Ectodermal cell (in vitro differentiated cells): Measurements from ENCODE around the gene IL15RA.
"Not testable (repeated sequence)": the region's sequence is repeated elsewhere in the genome, so short reads cannot be mapped to it uniquely, and the experiment has no call there.

ENCODE experiments used
- H3K27ac ChIP-seq: 2 replicates; pipeline ENCODE4 v1.7.0; 2013; ENCODE audit warnings: mild to moderate bottlenecking, low read depth, low read length; ENCODE audit not compliant: insufficient read depth, poor library complexity, severe bottlenecking
- H3K27me3 ChIP-seq: 2 replicates; pipeline ENCODE4 v1.7.0; 2013; ENCODE audit warnings: mild to moderate bottlenecking, low read length; ENCODE audit not compliant: insufficient read depth, control insufficient read depth, poor library complexity, severe bottlenecking
- H3K36me3 ChIP-seq: one replicate; pipeline ENCODE4 v1.7.0; 2013; ENCODE audit warnings: low read length; ENCODE audit not compliant: control insufficient read depth, insufficient read depth
- H3K4me1 ChIP-seq: one replicate; pipeline ENCODE4 v1.7.0; 2013; ENCODE audit warnings: low read length; ENCODE audit not compliant: control insufficient read depth, insufficient read depth
- H3K4me3 ChIP-seq: 2 replicates; pipeline ENCODE4 v1.7.0; 2013; ENCODE audit warnings: low read depth, low read length, control low read depth; ENCODE audit not compliant: insufficient read depth
- H3K9me3 ChIP-seq: 2 replicates; pipeline ENCODE4 v1.7.0; 2013; ENCODE audit warnings: mild to moderate bottlenecking, low read length, moderate library complexity; ENCODE audit not compliant: control insufficient read depth
- WGBS, 2 experiments: methylation state at CpG; one replicate each; pipeline ENCODE4 v1.1.7; 2013; ENCODE audit warnings: missing lambda C conversion rate in 2 of 2; 5-methylcytosine and 5-hydroxymethylcytosine counted together

The IL15RA gene

DNA sequence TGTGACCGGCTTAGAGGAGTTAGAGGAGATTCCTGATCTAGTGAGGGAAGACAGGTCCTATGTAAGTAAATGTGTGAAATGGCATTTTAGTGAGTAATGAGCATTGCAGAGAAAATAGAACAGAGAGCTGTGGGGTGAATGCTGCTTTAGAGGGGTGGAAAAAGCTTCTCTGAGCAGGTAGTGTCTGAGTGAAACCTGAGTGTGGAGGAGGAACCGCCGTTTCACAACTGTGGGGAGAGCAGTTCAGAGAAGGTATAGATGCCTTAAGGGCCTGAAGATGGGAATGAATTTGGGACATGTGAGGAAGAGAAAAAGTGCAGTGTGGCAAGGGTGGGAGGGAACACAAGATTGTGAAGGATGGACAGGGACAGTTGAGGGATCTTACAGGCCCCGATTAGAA is 65.7 kb downstream of the IL15RA start:
- 96 to 98% methylated on average over 4 of the region's 4 CpGs for WGBS, 2 experiments
- H3K27ac ChIP-seq: no peak overlapping the region
- no peak overlapping the region for H3K4me3 ChIP-seq
- H3K4me1 ChIP-seq: no peaks in the 10 kb centered on the region
- no peaks in the 10 kb centered on the region for H3K27me3 ChIP-seq
- peaks cover 54% of the 10 kb centered on the region for H3K36me3 ChIP-seq
- no peaks in the 10 kb centered on the region for H3K9me3 ChIP-seq

DNA sequence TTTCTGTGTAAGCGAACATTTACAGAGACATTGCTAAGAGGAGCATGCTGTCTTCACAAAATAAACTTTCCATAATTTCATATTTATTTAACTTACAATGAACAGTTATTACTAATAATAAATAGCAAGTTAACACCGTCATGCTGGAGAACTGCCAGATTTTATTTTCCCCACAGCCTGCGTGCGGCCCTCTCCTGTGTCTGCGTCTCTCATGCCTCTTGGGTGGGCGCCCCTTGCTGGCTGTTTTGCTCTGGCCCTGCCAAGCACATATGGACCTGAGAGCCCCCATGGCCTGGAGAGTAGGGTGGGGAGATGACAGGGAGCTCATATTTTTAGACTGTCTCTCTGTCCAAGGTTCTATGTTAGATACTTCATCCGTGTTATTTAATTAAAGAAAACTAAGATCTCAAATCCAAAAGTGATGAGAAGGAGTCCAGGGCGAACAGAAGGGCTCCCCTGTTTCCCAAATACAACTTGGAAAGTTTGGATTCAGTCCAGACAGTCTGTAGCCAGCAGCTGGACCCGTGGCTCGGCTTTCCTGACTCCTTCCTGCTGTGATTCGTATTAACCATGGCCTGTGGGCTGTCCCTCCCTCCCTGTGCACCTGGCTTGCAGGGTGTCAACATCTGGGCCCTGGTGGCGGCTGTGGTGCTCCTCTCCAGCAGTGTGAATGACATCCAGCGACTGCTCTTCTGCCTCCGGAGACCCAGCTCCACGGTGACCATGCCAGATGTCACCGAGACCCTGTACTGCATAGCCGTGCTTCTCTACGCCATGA is 66.8 kb downstream of the IL15RA start:
- no peaks in the 10 kb centered on the region for H3K4me1 ChIP-seq
- peaks cover 42% of the 10 kb centered on the region for H3K36me3 ChIP-seq
- no peaks in the 10 kb centered on the region for H3K27me3 ChIP-seq
- no peaks in the 10 kb centered on the region for H3K9me3 ChIP-seq
- no peak overlapping the region for H3K4me3 ChIP-seq
- H3K27ac ChIP-seq: no peak overlapping the region
- WGBS, 2 experiments: 93 to 95% methylated on average over 18 of the region's 18 CpGs

DNA sequence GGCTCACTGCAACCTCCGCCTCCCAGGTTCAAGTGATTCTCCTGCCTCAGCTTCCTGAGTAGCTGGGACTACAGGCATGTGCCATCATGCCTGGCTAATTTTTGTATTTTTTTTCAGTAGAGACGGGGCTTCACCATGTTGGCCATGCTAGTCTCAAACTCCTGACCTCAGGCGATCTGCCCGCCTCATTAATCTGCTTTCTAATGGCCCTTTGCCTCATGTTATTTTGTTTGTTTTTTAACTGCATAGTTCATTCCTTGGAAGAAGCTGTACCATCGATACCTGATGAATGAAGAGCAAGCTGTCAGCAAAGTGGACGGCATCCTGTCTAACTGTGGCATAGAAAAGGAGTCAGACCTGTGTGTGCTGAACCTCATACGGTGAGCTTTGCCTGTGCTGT is 68.7 kb downstream of the IL15RA start:
- H3K27ac ChIP-seq, H3K9me3 ChIP-seq, H3K4me3 ChIP-seq, H3K4me1 ChIP-seq, H3K27me3 ChIP-seq: not testable (repeated sequence)
- 94% methylated on average over 7 of the region's 7 CpGs for WGBS, 2 experiments
- H3K36me3 ChIP-seq: peaks cover 29% of the 10 kb centered on the region

DNA sequence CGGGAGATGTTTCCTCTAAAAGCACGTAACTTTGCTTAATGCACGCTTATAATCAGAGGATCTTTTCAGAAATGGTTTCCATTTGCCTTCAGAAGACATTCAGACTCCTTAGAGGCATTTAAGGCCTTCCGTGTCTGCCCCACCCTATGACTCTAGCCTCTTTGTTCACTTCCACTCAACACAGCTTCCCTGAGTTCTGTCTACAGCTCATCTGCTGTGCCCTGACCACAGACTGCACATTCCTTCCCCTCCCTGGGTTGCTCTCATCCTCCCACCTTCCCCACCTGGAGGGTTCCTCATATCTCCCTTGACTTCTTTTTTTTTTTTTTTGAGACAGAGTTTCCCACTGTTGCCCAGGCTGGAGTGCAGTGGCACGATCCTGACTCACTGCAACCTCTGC is 70.7 kb downstream of the IL15RA start:
- H3K27me3 ChIP-seq: no peaks in the 10 kb centered on the region
- H3K27ac ChIP-seq: no peak overlapping the region
- 82 to 86% methylated on average over 5 of the region's 5 CpGs for WGBS, 2 experiments
- H3K4me3 ChIP-seq: no peak overlapping the region
- H3K4me1 ChIP-seq: no peaks in the 10 kb centered on the region
- H3K9me3 ChIP-seq: no peaks in the 10 kb centered on the region
- peaks cover 26% of the 10 kb centered on the region for H3K36me3 ChIP-seq

DNA sequence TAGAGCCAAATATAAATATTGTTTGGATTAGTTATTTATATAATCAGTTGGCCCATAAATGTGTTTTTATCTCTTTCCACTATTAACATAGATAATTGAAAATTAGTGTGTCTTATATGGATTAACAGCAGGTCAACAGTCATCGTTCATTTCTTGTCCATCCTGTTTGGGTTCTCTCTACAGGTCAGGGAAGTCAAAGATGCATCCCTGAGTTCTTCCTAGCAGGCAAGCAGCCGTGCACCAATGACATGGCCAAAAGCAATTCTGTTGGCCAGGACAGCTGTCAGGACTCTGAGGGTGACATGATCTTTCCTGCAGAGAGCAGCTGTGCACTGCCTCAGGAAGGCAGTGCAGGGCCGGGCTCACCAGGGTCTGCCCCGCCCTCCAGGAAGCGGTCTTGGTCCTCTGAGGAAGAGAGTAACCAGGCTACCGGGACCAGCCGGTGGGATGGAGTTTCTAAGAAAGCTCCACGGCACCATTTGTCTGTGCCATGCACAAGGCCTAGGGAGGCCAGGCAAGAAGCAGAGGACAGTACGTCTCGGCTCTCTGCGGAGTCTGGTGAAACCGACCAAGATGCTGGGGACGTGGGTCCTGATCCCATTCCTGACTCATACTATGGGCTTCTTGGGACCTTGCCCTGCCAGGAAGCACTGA is 71.4 kb downstream of the IL15RA start:
- H3K36me3 ChIP-seq: peaks cover 23% of the 10 kb centered on the region
- H3K27ac ChIP-seq: no peak overlapping the region
- no peaks in the 10 kb centered on the region for H3K4me1 ChIP-seq
- no peaks in the 10 kb centered on the region for H3K9me3 ChIP-seq
- no peak overlapping the region for H3K4me3 ChIP-seq
- WGBS, 2 experiments: 93 to 95% methylated on average over 13 of the region's 13 CpGs
- no peaks in the 10 kb centered on the region for H3K27me3 ChIP-seq

DNA sequence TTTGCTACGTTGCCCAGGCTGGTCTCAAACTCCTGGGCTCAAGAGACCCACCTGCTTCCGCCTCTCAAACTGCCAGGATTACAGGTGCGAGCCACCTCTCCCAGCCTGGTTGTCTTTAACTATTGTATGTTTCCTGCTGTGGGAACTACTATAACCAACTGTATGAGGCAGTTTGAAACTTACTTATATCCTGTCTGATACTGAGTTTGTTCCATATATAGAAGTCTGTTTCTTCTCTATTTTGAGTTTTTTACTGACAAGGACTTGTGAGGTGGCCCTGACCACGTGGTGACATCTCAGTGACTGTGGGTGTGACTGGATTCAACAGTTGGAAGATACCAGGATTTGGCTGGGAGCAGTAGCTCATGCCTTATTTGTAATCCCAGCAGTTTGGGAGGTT is 73.1 kb downstream of the IL15RA start:
- 70 to 95% methylated on average over 3 to 4 of the region's 4 CpGs for WGBS, 2 experiments
- Histone ChIP-seq H3K9me3 (no peaks in the 10 kb centered on the region), H3K27ac (no peak overlapping the region), H3K27me3 (no peaks in the 10 kb centered on the region), H3K4me1 (no peaks in the 10 kb centered on the region), H3K4me3 (no peak overlapping the region), H3K36me3 (peaks cover 8% of the 10 kb centered on the region)

DNA sequence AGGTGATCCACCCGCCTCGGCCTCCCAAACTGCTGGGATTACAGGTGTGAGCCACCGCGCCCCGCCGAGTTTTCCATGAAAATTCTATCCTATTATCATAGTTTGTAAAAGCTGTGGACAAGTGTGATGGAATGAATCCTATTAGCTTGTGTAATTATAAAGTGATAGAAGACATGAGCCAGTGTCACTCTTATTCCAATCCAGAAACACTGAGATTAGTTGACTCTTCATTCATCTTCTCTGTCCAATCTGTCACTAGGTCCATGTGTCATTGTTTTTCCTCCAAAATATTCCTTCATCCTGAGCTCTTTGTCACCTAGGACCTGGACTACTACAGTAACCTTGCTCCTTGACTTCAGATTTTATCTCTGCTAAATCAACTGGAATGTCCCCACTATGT is 73.8 kb downstream of the IL15RA start:
- peaks cover 2% of the 10 kb centered on the region for H3K36me3 ChIP-seq
- H3K27ac ChIP-seq: no peak overlapping the region
- H3K4me1 ChIP-seq: no peaks in the 10 kb centered on the region
- H3K27me3 ChIP-seq: no peaks in the 10 kb centered on the region
- H3K9me3 ChIP-seq: no peaks in the 10 kb centered on the region
- WGBS, 2 experiments: 91 to 97% methylated on average over 6 of the region's 6 CpGs
- H3K4me3 ChIP-seq: no peak overlapping the region

DNA sequence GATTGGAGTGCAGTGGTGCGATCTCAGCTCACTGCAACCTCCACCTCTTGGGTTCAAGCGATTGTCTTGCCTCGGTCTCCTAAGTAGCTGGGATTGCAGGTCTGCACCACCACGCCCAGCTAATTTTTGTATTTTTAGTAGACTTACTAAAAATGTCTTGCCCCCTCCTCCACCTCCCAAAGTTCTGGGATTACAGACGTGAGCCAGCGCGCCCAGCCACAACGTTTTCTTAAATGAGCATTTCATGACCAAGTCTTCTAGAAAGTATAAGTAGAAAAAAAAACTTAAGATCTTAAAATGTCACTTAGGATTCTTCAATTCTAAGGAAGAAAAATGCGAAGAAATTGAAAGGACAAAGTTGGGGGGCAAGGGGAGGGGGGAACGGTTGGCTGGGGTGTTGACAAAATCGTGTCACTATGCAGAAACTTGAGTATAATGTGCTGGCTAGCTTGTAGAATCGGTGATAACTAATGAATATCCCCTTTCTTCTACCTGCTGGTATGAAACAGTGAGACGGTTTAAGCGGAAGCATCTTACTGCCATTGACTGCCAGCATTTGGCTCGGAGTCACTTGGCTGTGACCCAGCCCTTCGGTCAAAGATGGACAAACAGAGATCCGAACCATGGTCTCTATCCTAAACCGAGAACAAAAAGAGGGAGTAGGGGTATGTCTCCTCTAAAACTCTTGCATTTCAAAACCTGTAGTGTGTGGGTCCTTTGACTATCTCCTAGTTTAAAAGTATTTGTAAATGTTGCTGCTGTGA is 74.7 kb downstream of the IL15RA start:
- Histone ChIP-seq H3K27me3 (no peaks in the 10 kb centered on the region), H3K4me1 (no peaks in the 10 kb centered on the region), H3K36me3 (peaks cover 2% of the 10 kb centered on the region), H3K9me3 (no peaks in the 10 kb centered on the region), H3K27ac (no peak overlapping the region), H3K4me3 (no peak overlapping the region)
- WGBS, 2 experiments: 95 to 96% methylated on average over 15 to 18 of the region's 18 CpGs
